K562 (cell line): Measurements from ENCODE around the gene ZNF679. TPM values are rescaled to one million over a fixed set of nuclear protein-coding genes. Genes with fewer than 3 reads are reported as not detected.

Experiments
- BRCA1 ChIP-seq, 2 experiments: fragments of 450-650 bp in 1 of 2; sonication (generic) in 1 of 2; formaldehyde crosslinking in 1 of 2; IDR thresholded peaks; 2 replicates each; pipeline versions ENCODE4 v1.5.0 to v1.6.1; 2017 to 2020; ENCODE audit warnings: mild to moderate bottlenecking in 1 of 2, missing genetic modification reagents in 1 of 2
- IRF1 ChIP-seq: sonication (generic); formaldehyde crosslinking; IDR thresholded peaks from 2 replicates; pipeline ENCODE4 v1.8.0; 2022; ENCODE audit warnings: missing genetic modification reagents, mild to moderate bottlenecking, borderline replicate concordance
- MGA ChIP-seq: fragments of 450-650 bp; IDR thresholded peaks from 2 replicates; pipeline ENCODE4 v1.6.1; 2016; ENCODE audit warnings: mild to moderate bottlenecking, moderate library complexity
- ZKSCAN8 ChIP-seq: fragments of 200-800 bp; sonication (Bioruptor generic); IDR thresholded peaks from 2 replicates; pipeline ENCODE4 v1.6.1; 2016; ENCODE audit warnings: missing genetic modification characterization, missing compliant biosample characterization
- polyA plus RNA-seq, 8 experiments: library from polyadenylated mRNA; depleted of rRNA in 4 of 8; stranded (reverse) in 5 of 8; unstranded in 3 of 8; fragments of >200 nt; fragmentation: Nextera tagmentation in 2 of 8; fragmentation: Illumina TruSeq in 1 of 8; extraction: Ambion mirVana in 2 of 8; extraction: Trizol in 1 of 8; gene quantifications; 2 replicates each; pipeline versions ENCODE4 v1.2.1 to v1.2.3, GENCODE V29; 2011 to 2014; ENCODE audit warnings: inconsistent platforms in 1 of 8, missing spikeins in 1 of 8
- total RNA-seq, 7 experiments: library from RNA; depleted of rRNA in 6 of 7; stranded (reverse); fragments of >200 nt in 6 of 7; fragmentation: Illumina TruSeq in 2 of 7; extraction: Trizol in 2 of 7; gene quantifications; 2 replicates each; pipeline versions ENCODE4 v1.2.1 to v1.2.3, GENCODE V29; 2011 to 2021; ENCODE audit warnings: low replicate concordance in 1 of 7
- TF ChIP-seq, protein P1 (sequence below): fragments of 450-650 bp; IDR thresholded peaks from 2 replicates; pipeline ENCODE4 v1.6.1; 2016; ENCODE audit warnings: antibody characterized with exemption
- TF ChIP-seq, protein P2 (sequence below): sonication (generic); formaldehyde crosslinking; IDR thresholded peaks from 2 replicates; pipeline ENCODE4 v1.8.1; 2023; ENCODE audit warnings: mild to moderate bottlenecking, missing genetic modification reagents
- TF ChIP-seq, protein P3 (sequence below): fragments of 450-650 bp; IDR thresholded peaks from 2 replicates; pipeline ENCODE4 v1.7.1; 2018; ENCODE audit warnings: mild to moderate bottlenecking, low read depth; ENCODE audit not compliant: partially characterized antibody

Gene ZNF679
- total and polyA plus RNA-seq, 9 of the 15 experiments (the other 6 are each of a cell fraction or from before 2014, with no cell fraction given), result not detected

DNA sequence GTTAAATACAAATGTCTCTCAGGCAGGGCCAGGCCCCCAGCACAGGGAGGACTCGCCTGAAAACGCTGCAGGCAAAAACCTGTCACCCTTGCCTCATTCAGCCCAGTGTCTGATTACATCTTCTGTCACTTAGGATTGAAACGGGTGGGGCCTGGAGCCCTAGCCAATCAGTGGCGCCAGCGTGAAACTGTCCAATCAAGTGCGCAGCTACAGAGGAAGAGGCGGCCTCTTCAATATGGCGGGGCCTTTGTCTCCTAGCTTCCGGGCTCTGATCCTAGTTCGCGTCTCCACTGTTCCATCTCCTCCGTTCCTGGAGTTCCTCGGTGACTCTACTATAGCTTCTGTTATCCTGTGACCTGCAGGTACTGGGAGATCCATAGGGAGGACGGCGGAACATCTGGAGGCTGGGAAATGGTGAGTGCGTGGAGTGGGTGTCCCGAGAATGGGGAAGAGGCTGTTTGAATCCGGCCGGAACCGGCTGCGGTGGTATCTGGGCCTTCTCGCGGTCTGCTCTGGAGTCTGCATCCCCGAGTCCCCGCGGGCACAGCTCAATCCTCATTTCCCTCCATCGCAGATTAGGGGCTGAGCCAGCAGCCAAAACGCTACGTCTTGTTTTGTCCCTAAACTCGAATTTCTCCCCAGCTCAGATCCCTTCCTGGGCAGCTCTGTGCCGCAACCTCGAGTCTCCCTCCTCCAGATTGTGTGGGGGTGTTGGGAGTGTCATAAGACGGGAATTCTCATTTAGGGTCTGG lies 85.6 kb downstream of the ZNF679 start, which contains the start of gene ZNF736 (continued):
- TF ChIP-seq, protein P1, sequence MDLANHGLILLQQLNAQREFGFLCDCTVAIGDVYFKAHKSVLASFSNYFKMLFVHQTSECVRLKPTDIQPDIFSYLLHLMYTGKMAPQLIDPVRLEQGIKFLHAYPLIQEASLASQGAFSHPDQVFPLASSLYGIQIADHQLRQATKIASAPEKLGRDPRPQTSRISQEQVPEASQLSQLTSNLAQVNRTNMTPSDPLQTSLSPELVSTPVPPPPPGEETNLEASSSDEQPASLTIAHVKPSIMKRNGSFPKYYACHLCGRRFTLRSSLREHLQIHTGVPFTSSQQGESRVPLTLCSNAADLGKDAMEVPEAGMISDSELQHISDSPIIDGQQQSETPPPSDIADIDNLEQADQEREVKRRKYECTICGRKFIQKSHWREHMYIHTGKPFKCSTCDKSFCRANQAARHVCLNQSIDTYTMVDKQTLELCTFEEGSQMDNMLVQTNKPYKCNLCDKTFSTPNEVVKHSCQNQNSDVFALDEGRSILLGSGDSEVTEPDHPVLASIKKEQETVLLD, result no peak
- no peak for TF ChIP-seq ZKSCAN8 (CRISPR knock-in tag)
- TF ChIP-seq MGA, result no peak
- TF ChIP-seq, protein P2, sequence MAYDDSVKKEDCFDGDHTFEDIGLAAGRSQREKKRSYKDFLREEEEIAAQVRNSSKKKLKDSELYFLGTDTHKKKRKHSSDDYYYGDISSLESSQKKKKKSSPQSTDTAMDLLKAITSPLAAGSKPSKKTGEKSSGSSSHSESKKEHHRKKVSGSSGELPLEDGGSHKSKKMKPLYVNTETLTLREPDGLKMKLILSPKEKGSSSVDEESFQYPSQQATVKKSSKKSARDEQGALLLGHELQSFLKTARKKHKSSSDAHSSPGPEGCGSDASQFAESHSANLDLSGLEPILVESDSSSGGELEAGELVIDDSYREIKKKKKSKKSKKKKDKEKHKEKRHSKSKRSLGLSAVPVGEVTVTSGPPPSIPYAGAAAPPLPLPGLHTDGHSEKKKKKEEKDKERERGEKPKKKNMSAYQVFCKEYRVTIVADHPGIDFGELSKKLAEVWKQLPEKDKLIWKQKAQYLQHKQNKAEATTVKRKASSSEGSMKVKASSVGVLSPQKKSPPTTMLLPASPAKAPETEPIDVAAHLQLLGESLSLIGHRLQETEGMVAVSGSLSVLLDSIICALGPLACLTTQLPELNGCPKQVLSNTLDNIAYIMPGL (CRISPR knock-in tag), result no peak
- TF ChIP-seq IRF1, result no peak
- TF ChIP-seq, protein P3, sequence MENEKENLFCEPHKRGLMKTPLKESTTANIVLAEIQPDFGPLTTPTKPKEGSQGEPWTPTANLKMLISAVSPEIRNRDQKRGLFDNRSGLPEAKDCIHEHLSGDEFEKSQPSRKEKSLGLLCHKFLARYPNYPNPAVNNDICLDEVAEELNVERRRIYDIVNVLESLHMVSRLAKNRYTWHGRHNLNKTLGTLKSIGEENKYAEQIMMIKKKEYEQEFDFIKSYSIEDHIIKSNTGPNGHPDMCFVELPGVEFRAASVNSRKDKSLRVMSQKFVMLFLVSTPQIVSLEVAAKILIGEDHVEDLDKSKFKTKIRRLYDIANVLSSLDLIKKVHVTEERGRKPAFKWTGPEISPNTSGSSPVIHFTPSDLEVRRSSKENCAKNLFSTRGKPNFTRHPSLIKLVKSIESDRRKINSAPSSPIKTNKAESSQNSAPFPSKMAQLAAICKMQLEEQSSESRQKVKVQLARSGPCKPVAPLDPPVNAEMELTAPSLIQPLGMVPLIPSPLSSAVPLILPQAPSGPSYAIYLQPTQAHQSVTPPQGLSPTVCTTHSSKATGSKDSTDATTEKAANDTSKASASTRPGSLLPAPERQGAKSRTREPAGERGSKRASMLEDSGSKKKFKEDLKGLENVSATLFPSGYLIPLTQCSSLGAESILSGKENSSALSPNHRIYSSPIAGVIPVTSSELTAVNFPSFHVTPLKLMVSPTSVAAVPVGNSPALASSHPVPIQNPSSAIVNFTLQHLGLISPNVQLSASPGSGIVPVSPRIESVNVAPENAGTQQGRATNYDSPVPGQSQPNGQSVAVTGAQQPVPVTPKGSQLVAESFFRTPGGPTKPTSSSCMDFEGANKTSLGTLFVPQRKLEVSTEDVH, result no peak
- TF ChIP-seq BRCA1 (IDR thresholded peaks at IDR 0.05), result no peak
- no peak for TF ChIP-seq BRCA1 (CRISPR knock-in tag; IDR thresholded peaks at IDR 0.05)
